ENCODE data around the gene ARMH4. TPM values are rescaled to one million over a fixed set of nuclear protein-coding genes. Genes with fewer than 3 reads are reported as not detected.

The ARMH4 gene
- total and polyA plus RNA-seq, 10 of the 15 experiments (the other 5 are each of a cell fraction or from before 2014, with no cell fraction given): 0.50 to 0.97 (median 0.60) TPM; not detected in 7

DNA sequence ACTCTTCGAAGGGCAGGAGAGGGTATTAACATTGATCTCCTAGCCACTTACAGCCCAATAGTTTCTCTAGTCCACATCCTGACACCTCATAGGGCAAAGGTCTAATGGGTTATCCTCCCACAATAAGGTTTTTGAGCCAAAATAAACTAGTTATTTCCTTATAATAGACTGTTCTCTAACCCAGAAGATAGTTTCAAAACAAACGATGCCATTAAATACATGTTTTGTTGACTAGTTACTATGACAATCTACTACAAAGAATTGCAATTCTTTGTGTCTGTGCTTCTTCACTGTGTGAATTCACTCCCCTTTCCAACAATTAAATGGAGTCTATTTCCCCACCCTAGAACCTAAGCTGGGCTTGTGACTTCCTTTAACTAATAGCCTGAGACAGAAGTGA is 41.5 kb upstream of the ARMH4 start:
- Histone ChIP-seq H3K79me2 (ENCODE audit: control insufficient read depth, insufficient read depth, low read length) (no peaks in the 10 kb centered on the region), H4K20me1 (ENCODE audit: control insufficient read depth, insufficient read depth) (no peaks in the 10 kb centered on the region), H3K9me3 (replicated peaks; ENCODE audit: control insufficient read depth, insufficient read depth, low read length) (no peaks in the 10 kb centered on the region), H3K4me1 (ENCODE audit: control insufficient read depth, insufficient read depth, low read length) (no peaks in the 10 kb centered on the region), H3K4me2 (ENCODE audit: control insufficient read depth, insufficient read depth) (no peak overlapping the region), H3K9ac (ENCODE audit: control insufficient read depth, insufficient read depth, low read length) (no peak overlapping the region), H3K4me3 (no peak overlapping the region), H3K27ac (ENCODE audit: control insufficient read depth, insufficient read depth) (no peak overlapping the region), H3K36me3 (ENCODE audit: control insufficient read depth in 2 of 2, insufficient read depth in 2 of 2, low read length in 1 of 2) (no peaks in the 10 kb centered on the region), H2AFZ (ENCODE audit: control insufficient read depth, low read depth, low read length) (no peak overlapping the region), H3K27me3 (replicated peaks in 1 of 2; ENCODE audit: control insufficient read depth in 2 of 2, insufficient read depth in 2 of 2, low read length in 1 of 2) (no peaks in the 10 kb centered on the region)
- 32% methylated on average over 2 of the region's 2 CpGs for WGBS (ENCODE audit: insufficient coverage, insufficient replicate concordance, low lambda C conversion rate, missing lambda C conversion rate)
- ChIA-PET SMC1A (ENCODE audit: uncharacterized antibody, unreplicated experiment) (no interaction called here), POLR2A (no interaction called here), CTCF (interaction anchor here (2.4 kb wide), 1 partner anchor 27 kb away, joined by 8 read pairs; no protein-coding TSS in a partner anchor), RAD21 (ENCODE audit: unreplicated experiment) (no interaction called here)
- DNase-seq (ENCODE audit: low read depth, low spot score): no peak
- BruUV-seq (replicated peaks): no TSS peak
- TF ChIP-seq NFIC (IDR thresholded peaks at IDR 0.05; ENCODE audit: low read depth, low read length) (no peak), PAX8 (IDR thresholded peaks at IDR 0.05) (no peak), RCOR1 (conservative IDR thresholded peaks at IDR 0.05; ENCODE audit: low read depth, low read length) (no peak), NFYB (IDR thresholded peaks at IDR 0.05; ENCODE audit: insufficient read depth, low read depth, low read length) (no peak), NR2C2 (IDR thresholded peaks at IDR 0.05; ENCODE audit: borderline replicate concordance, control insufficient read depth, insufficient read length, low read depth) (no peak), GABPA (IDR thresholded peaks at IDR 0.05; ENCODE audit: low read depth) (no peak)
- TF ChIP-seq, protein P1, sequence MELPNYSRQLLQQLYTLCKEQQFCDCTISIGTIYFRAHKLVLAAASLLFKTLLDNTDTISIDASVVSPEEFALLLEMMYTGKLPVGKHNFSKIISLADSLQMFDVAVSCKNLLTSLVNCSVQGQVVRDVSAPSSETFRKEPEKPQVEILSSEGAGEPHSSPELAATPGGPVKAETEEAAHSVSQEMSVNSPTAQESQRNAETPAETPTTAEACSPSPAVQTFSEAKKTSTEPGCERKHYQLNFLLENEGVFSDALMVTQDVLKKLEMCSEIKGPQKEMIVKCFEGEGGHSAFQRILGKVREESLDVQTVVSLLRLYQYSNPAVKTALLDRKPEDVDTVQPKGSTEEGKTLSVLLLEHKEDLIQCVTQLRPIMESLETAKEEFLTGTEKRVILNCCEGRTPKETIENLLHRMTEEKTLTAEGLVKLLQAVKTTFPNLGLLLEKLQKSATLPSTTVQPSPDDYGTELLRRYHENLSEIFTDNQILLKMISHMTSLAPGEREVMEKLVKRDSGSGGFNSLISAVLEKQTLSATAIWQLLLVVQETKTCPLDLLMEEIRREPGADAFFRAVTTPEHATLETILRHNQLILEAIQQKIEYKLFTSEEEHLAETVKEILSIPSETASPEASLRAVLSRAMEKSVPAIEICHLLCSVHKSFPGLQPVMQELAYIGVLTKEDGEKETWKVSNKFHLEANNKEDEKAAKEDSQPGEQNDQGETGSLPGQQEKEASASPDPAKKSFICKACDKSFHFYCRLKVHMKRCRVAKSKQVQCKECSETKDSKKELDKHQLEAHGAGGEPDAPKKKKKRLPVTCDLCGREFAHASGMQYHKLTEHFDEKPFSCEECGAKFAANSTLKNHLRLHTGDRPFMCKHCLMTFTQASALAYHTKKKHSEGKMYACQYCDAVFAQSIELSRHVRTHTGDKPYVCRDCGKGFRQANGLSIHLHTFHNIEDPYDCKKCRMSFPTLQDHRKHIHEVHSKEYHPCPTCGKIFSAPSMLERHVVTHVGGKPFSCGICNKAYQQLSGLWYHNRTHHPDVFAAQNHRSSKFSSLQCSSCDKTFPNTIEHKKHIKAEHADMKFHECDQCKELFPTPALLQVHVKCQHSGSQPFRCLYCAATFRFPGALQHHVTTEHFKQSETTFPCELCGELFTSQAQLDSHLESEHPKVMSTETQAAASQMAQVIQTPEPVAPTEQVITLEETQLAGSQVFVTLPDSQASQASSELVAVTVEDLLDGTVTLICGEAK (IDR thresholded peaks at IDR 0.05; ENCODE audit: borderline replicate concordance): no peak
- TF ChIP-seq, protein P2, sequence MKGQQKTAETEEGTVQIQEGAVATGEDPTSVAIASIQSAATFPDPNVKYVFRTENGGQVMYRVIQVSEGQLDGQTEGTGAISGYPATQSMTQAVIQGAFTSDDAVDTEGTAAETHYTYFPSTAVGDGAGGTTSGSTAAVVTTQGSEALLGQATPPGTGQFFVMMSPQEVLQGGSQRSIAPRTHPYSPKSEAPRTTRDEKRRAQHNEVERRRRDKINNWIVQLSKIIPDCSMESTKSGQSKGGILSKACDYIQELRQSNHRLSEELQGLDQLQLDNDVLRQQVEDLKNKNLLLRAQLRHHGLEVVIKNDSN (IDR thresholded peaks at IDR 0.05; ENCODE audit: borderline replicate concordance, extremely low read length, insufficient read depth, low read depth, low read length): no peak
- no peak for ATAC-seq
- no peak for FAIRE-seq
- in situ Hi-C loops (cut with MboI) (no loop called here), intact Hi-C loops (cut with micrococcal nuclease; ENCODE audit: unreplicated experiment) (no loop called here)
